GM20000 (cell line): Measurements from ENCODE around the gene USP43.

Experiments used
- DNase-seq: peaks from one replicate; pipeline ENCODE4 v3.0.0; 2012; ENCODE audit warnings: low spot score
- CTCF ChIP-seq: IDR thresholded peaks from 2 replicates; pipeline ENCODE4 v1.5.1; 2012; ENCODE audit warnings: mild to moderate bottlenecking, control low read depth; ENCODE audit errors: extremely low read depth, missing control alignments

The USP43 gene

DNA sequence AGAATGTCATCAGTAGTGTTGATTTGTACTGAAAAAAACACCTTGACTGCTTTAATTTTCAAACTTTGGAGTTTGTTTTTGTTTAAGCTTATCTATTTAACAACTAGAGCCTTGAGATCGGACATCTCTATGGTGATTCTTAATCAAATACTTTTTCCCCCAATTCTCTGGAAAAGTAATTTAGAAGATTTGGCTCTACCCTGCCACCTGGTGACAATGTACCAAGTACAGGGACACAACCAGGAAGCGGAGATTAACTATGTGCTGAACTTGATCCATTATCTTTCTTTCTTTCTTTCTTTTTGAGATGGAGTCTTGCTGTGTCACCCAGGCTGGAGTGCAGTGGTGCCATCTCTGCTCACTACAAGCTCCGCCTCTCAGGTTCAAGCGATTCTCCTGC lies 30.8 kb downstream of the USP43 start:
- no peak for DNase-seq
- no peak for TF ChIP-seq CTCF

GRCh38 chr17:9676820-9677310 lies 31.5 kb downstream of the USP43 start:
- DNase-seq: no peak
- no peak for TF ChIP-seq CTCF

DNA sequence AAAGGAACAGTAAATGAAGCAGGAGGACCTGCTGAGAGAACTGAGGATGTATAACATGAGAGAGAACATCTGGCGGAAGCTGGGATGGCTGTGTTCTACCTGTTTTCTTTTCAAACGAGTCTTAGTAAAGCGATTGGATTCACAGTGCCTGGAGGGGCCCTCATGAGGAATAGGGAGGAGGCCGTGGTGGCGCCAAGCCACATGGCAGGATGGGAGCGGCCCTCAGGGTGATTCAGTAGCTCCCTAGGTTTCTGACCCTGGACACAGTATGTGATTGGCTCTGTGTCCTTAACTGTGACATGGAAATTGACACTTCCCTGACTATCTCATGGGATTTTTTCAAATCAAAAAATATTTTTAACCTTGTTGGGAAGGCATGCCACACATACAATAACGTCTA lies 32.1 kb downstream of the USP43 start:
- TF ChIP-seq CTCF: no peak
- no peak for DNase-seq

DNA sequence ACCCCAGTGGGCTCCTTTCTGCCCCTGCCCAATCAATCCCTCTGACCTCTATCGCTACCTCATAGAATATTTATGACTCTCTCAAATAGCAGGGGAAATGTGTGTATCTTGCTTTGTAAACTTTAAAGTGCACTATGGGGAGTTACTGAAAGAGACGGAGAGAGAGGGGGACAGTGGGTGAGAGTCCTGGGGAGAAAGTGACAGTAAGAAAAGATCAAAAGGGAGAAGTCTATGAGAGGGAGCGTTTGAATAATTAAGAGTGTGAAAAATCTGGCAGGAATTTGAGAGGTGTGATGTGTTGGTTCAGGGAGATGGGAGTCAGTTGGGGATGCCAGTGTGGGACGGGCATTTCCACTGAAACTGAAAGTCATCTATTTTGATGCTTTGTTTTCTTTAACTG lies 32.6 kb downstream of the USP43 start:
- TF ChIP-seq CTCF: no peak
- DNase-seq: no peak

GRCh38 chr17:9684955-9685621 lies 39.8 kb downstream of the USP43 start:
- no peak for TF ChIP-seq CTCF
- no peak for DNase-seq

GRCh38 chr17:9693755-9694154 lies 48.4 kb downstream of the USP43 start:
- DNase-seq: no peak
- no peak for TF ChIP-seq CTCF

GRCh38 chr17:9696279-9697044 lies 51.1 kb downstream of the USP43 start:
- no peak for TF ChIP-seq CTCF
- DNase-seq: no peak
